Common myeloid progenitor, CD34-positive (primary cell): Measurements from ENCODE around the gene CPEB4.
A peak's percentile ranks its signal among the peaks of the same experiment; 100 is the strongest.

Experiments
- CTCF ChIA-PET: fragments of 350-600 bp; sonication (Branson Sonifier 250); formaldehyde crosslinking; loops from one replicate; lab custom pipeline; 2021; ENCODE audit warnings: antibody characterized with exemption; lab: Charles Lee
- POLR2A ChIA-PET: fragments of 350-600 bp; sonication (Branson Sonifier 250); formaldehyde crosslinking; loops from one replicate; lab custom pipeline; 2021; ENCODE audit warnings: antibody characterized with exemption; lab: Charles Lee
- DNase-seq, 3 donors: peaks; one replicate each; pipeline versions ENCODE4 v3.0.0 to v3.0.0-alpha.2; 2013
- H3K27ac ChIP-seq, 2 experiments: 1 replicate in 1 of 2; 2 replicates in 1 of 2; pipeline ENCODE4 v1.7.0; 2013; ENCODE audit warnings: inconsistent platforms in 2 of 2, low read length in 2 of 2, mild to moderate bottlenecking in 2 of 2, low read depth in 1 of 2, moderate library complexity in 1 of 2; ENCODE audit not compliant: severe bottlenecking in 2 of 2, insufficient read depth in 1 of 2, poor library complexity in 1 of 2
- H3K27me3 ChIP-seq, 5 experiments: replicated peaks in 2 of 5; 1 replicate in 3 of 5; 2 replicates in 2 of 5; pipeline versions ENCODE4 v1.6.1 to v1.7.0; 2013; ENCODE audit warnings: low read length in 4 of 5, mild to moderate bottlenecking in 2 of 5, moderate library complexity in 2 of 5, inconsistent platforms in 1 of 5; ENCODE audit not compliant: insufficient read depth in 5 of 5, control insufficient read depth in 4 of 5
- H3K36me3 ChIP-seq, 4 experiments: 1 replicate in 2 of 4; 2 replicates in 2 of 4; pipeline versions ENCODE4 v1.6.1 to v1.7.0; 2013; ENCODE audit warnings: low read length in 3 of 4, control low read depth in 1 of 4, mild to moderate bottlenecking in 1 of 4; ENCODE audit not compliant: control insufficient read depth in 4 of 4, insufficient read depth in 4 of 4
- H3K4me1 ChIP-seq, 4 experiments: 1 replicate in 3 of 4; 2 replicates in 1 of 4; pipeline versions ENCODE4 v1.6.1 to v1.7.1; 2013; ENCODE audit warnings: low read length in 3 of 4, mild to moderate bottlenecking in 3 of 4, control low read depth in 1 of 4, inconsistent platforms in 1 of 4, moderate library complexity in 1 of 4; ENCODE audit not compliant: control insufficient read depth in 4 of 4, insufficient read depth in 4 of 4; ENCODE audit errors: control extremely low read depth in 1 of 4
- H3K4me3 ChIP-seq, 7 experiments: 1 replicate in 4 of 7; 2 replicates in 3 of 7; pipeline versions ENCODE4 v1.5.1 to v1.7.0; 2013; ENCODE audit warnings: mild to moderate bottlenecking in 7 of 7, low read length in 6 of 7, moderate library complexity in 6 of 7, inconsistent platforms in 2 of 7, low read depth in 2 of 7, control low read depth in 1 of 7; ENCODE audit not compliant: insufficient read depth in 4 of 7, control insufficient read depth in 1 of 7; ENCODE audit errors: extremely low read depth in 1 of 7
- H3K9me3 ChIP-seq, 5 experiments: 1 replicate in 4 of 5; 2 replicates in 1 of 5; pipeline versions ENCODE4 v1.6.1 to v1.7.1; 2013; ENCODE audit warnings: low read length in 4 of 5, mild to moderate bottlenecking in 2 of 5, inconsistent platforms in 1 of 5, low read depth in 1 of 5, moderate library complexity in 1 of 5; ENCODE audit not compliant: control insufficient read depth in 4 of 5, insufficient read depth in 2 of 5; ENCODE audit errors: control extremely low read depth in 1 of 5
- WGBS: methylation state at CpG from one replicate; pipeline ENCODE4 v1.1.5; 2013; ENCODE audit not compliant: insufficient coverage; 5-methylcytosine and 5-hydroxymethylcytosine counted together

Gene CPEB4

DNA sequence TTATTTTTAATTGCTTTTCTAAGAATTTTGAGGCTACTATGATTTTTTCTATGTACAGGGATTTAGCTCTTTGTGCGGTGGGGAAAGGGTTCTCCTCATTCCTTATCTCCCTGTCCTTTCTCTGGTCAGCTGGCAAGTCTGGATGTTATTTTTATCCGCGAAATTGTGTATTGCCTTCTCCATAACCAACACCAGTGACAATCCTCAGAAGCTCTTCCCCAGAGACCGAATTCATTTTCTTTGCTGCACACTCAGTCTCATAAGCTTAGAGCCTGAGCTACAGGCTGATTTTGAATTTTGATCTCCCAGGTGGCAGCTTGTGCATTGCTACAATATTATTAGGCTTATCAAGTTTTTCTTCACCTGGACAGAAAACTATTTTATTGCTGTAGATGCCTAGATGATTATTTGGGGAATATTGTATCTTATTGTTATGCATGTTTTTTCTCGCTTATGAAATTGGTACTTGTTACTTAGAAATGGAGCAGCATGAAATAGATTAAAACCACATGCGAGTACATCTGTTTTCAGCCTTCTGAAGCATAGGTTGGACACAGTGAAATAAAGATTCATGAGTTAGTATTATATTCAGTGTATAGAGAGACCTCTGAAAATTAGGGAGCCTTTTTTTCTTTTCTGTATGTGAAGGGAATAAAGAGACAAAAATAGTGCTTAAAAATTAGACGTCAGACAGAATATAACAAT is 27.3 kb downstream of the CPEB4 start:
- ChIA-PET POLR2A (no interaction called here), CTCF (no interaction called here)
- H3K27me3 ChIP-seq, result no peaks in the 10 kb centered on the region
- H3K4me1 ChIP-seq, result peaks cover 9 to 40% (median 27%) of the 10 kb centered on the region in 4 experiments
- no peaks in the 10 kb centered on the region for H3K9me3 ChIP-seq
- no peaks in the 10 kb centered on the region for H3K36me3 ChIP-seq
- no peak overlapping the region for H3K27ac ChIP-seq
- WGBS, result 100% methylated on average over 5 of the region's 7 CpGs
- H3K4me3 ChIP-seq, result no peak overlapping the region
- no peak for DNase-seq

DNA sequence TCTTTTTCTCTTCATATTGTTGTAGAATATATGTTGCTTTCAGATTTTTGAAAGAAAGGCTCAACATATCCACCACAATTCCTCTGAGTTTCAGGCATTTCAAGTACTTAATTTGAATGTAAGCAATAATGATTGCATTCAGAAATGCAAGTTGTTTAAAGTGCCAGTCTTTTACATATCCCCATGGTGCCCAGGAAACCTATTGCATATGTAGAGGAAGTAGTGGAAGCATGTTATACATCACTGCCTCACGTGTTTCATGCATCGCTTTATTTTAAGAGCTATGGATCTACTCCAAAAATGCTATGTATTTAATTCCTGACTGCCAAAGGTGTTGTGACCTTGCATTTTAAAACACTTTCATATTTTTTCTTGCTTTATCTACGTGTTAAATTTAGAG is 28.1 kb downstream of the CPEB4 start:
- CTCF ChIA-PET, result interaction anchor here (0.7 kb wide), 1 partner anchor 9 kb away, joined by 4 read pairs; no protein-coding TSS in a partner anchor
- no CpG with 5 or more reads among the region's 3 CpGs for WGBS
- POLR2A ChIA-PET, result no interaction called here

DNA sequence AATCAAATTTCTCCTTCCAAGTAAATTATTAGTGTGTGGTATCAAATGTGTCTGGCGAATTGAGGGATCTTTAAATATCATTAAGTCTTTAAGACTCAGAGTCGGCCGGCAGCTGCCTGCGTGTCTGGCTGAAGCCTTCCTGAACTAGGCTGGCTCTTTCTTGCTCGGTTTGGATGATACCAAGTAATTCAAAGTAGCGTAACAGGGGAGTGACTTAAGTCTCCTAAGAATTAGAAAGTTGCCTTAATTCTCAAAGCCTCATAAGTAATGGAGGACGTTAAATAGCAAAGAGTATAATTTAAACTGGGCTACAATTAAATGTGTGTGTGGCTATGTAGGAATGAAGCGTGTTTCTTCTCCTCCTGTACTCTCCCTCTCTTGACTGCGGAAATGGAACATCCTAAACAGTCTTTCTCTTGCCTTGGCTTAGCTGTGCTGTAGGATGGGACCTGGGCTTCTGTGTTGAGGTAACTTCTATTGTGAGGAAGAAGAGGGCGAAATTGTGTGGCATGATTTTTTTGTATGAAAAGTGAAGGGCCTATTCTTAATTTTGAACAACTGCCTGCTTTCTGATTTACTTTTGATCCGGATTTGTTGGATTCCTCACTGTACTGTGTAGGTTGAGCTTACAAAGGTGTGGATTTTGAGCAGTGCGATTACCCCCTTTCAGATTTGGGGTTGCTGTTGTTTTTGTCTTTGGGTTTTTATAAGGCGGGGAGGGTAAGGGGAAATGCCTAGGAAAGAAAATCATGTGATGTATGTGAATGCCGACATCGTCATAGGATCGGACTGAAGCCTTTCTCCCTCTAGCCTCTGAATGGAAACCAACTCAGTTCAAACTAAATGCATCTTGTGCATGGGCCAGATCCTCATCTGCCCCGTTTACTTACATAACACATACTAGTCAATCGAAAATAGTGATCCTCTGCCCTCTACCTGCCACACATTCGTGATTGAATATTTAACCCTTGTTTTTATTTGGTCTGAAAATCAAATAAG is 29.9 kb downstream of the CPEB4 start:
- ChIA-PET POLR2A (interaction anchor here (0.7 to 1.0 kb wide), 3 partner anchors 19 to 879 kb away, joined by 3 to 6 read pairs (median 5); partner anchors contain the start of gene CPEB4), CTCF (interaction anchor here (1.1 kb wide), 1 partner anchor 248 kb away, joined by 3 read pairs; no protein-coding TSS in a partner anchor)
- Histone ChIP-seq H3K9me3 (no peaks in the 10 kb centered on the region), H3K27me3 (no peaks in the 10 kb centered on the region), H3K4me3 (peak overlapping the region in 6 of 7 experiments; percentile 76 to 93 (median 84)), H3K27ac (peak overlapping the region; percentile 97 to 98), H3K36me3 (no peaks in the 10 kb centered on the region), H3K4me1 (peaks cover 21 to 53% (median 35%) of the 10 kb centered on the region in 4 experiments)
- WGBS, result 2% methylated on average over 8 of the region's 19 CpGs
- DNase-seq, result peak; percentile 83 to 90 (median 88)

More for the DNA sequence above, 28.1 kb downstream of the CPEB4 start:
- Histone ChIP-seq H3K9me3 (no peaks in the 10 kb centered on the region), H3K4me1 (peaks cover 15 to 47% (median 32%) of the 10 kb centered on the region in 4 experiments), H3K36me3 (no peaks in the 10 kb centered on the region), H3K27me3 (no peaks in the 10 kb centered on the region), H3K27ac (no peak overlapping the region), H3K4me3 (no peak overlapping the region)
- peak in 2 of 3 donors; percentile 49 to 64 for DNase-seq

DNA sequence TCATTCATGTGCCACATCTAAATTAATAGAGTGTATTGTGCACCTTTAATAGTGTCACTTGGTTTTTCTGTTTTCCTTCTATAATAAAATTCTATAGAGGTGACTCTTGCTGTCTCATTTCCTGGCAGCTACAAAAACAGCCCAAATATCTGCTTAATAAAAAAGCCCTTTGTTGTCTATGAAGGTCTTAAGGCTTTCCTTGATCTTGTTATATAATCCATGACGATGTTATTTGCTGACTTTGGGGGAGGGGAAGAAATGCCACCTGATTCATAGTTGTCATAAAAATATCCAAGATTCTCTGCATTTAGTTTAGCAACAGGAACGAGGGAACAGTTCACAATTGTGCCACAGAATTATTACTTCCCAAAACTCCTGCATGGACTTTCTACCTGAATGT is 31.3 kb downstream of the CPEB4 start:
- POLR2A ChIA-PET, result no interaction called here
- Histone ChIP-seq H3K27ac (peak overlapping the region; percentile 97 to 98), H3K36me3 (no peaks in the 10 kb centered on the region), H3K4me3 (peak overlapping the region in 4 of 7 experiments; percentile 21 to 93 (median 61)), H3K9me3 (no peaks in the 10 kb centered on the region), H3K4me1 (peaks cover 24 to 62% (median 45%) of the 10 kb centered on the region in 4 experiments), H3K27me3 (no peaks in the 10 kb centered on the region)
- CTCF ChIA-PET, result no interaction called here
- no CpG with 5 or more reads among the region's 2 CpGs for WGBS
- DNase-seq, result peak in 2 of 3 donors; percentile 26 to 30

DNA sequence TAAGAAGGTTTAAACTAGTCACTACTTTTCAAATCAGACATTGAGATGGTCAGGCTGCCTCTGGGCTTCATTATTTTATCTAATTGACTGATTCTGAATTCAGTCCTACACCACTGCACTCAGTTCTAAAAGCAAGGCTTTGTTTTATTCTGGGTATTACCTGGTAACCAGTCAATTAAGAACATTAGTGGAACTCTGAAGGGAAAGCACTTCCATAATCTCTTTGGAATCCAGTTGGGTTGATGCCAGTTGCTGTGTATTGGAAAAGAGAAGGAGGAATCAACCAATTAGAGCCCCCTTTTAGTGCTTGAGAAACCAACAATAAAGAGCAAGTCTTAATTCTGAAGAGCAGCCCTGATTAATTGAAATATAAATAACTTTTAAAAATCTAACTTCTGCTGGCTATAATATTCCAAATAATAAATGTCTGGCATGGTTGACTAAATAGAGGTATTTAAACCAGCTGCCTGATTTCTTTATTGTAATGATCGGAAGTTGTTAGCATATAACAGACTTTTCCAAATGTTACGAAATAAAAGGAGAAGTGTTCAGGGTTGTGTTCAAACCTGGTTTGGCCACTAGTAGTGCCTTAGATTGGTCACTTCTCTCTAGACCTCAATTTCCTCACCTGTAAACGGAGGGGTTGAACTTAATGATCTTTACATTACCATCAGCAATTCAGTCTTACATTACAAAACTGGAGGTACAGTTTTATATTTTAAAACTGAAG is 32.0 kb downstream of the CPEB4 start:
- WGBS, result 100% methylated on average over 1 of the region's 3 CpGs
- Histone ChIP-seq H3K27me3 (no peaks in the 10 kb centered on the region), H3K4me1 (peaks cover 24 to 62% (median 46%) of the 10 kb centered on the region in 4 experiments), H3K36me3 (no peaks in the 10 kb centered on the region), H3K4me3 (peak overlapping the region in 1 of 7 experiments; percentile 43), H3K27ac (peak overlapping the region; percentile 97 to 98), H3K9me3 (no peaks in the 10 kb centered on the region)
- CTCF ChIA-PET, result no interaction called here
- POLR2A ChIA-PET, result no interaction called here
- DNase-seq, result no peak

DNA sequence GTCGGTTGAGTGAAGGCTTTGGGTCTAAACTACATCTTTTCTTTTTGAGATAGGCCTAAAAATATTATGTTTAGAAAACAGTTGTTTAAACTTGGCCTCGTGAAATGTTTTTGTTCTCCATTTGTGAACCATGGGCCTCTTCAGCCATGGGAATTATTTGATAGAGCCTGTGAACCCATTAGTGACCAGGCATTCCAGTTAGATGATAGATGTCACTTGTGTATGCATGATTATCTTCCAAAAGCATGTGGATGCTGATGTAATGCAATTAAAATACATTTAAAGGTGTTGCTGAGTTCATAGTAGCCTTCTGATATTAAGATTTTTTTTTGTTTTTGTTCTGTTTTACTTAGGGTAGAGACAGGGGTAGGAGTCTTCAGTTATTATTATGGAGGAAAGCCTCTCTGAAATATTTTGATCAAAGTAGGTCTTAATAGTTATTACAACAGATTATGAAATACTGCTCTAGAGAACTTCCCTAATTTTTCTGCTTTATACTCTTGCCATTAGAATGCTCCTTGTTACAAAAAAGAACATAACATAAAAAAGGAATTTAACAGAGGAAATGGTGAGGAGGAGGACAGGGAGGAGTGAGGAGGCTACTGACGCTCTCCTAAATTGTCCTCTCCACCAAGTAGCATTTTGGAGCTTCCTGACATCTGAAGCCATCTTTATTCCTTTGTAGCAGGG is 32.9 kb downstream of the CPEB4 start:
- Histone ChIP-seq H3K27me3 (no peaks in the 10 kb centered on the region), H3K4me1 (peaks cover 24 to 62% (median 46%) of the 10 kb centered on the region in 4 experiments), H3K9me3 (no peaks in the 10 kb centered on the region), H3K36me3 (no peaks in the 10 kb centered on the region), H3K4me3 (peak overlapping the region in 2 of 7 experiments; percentile 30 to 43), H3K27ac (no peak overlapping the region)
- 57% methylated on average over 2 of the region's 3 CpGs for WGBS
- peak in 2 of 3 donors; percentile 37 to 46 for DNase-seq
- ChIA-PET CTCF (interaction anchor here (1.2 kb wide), 1 partner anchor 12 kb away, joined by 3 read pairs; no protein-coding TSS in a partner anchor), POLR2A (no interaction called here)
